ENCODE measurements around the gene PPP2R2B. TPM values are rescaled to one million over a fixed set of nuclear protein-coding genes. Genes with fewer than 3 reads are reported as not detected.
A peak's percentile ranks its signal among the peaks of the same experiment; 100 is the strongest.

PPP2R2B gene
- total RNA-seq, 4 donors from 2014 or later, result 9.4 to 29.4 (median 20.7) TPM

- WGBS, 2 donors, result 90 to 95% methylated on average over 3 of the region's 3 CpGs
- TF ChIP-seq POLR2A (IDR thresholded peaks at IDR 0.05) (no peak), CTCF (IDR thresholded peaks at IDR 0.05) (no peak), EP300 (IDR thresholded peaks at IDR 0.05) (no peak)
- Histone ChIP-seq H3K27ac (no peak overlapping the region), H3K9me3 (no peaks in the 10 kb centered on the region), H3K27me3 (no peaks in the 10 kb centered on the region), H3K4me1 (peaks cover 0 to 4% (median 0%) of the 10 kb centered on the region in 4 donors), H3K36me3 (no peaks in the 10 kb centered on the region), H3K4me3 (no peak overlapping the region)
- no peak for DNase-seq (ENCODE audit: low spot score in 2 of 2)
Measured at GRCh38 chr5:146820987-146821386, 57.6 kb downstream of the PPP2R2B start.

- Histone ChIP-seq H3K4me1 (peaks cover 0 to 4% (median 0%) of the 10 kb centered on the region in 4 donors), H3K27me3 (no peaks in the 10 kb centered on the region), H3K9me3 (no peaks in the 10 kb centered on the region), H3K36me3 (no peaks in the 10 kb centered on the region), H3K27ac (peak overlapping the region in 1 of 4 donors; percentile 50), H3K4me3 (no peak overlapping the region)
- TF ChIP-seq CTCF (IDR thresholded peaks at IDR 0.05) (no peak), EP300 (IDR thresholded peaks at IDR 0.05) (no peak), POLR2A (IDR thresholded peaks at IDR 0.05) (no peak)
- no peak for DNase-seq (ENCODE audit: low spot score in 2 of 2)
- 38 to 44% methylated on average over 2 of the region's 2 CpGs for WGBS, 2 donors
Measured at GRCh38 chr5:146818822-146819221, 59.7 kb downstream of the PPP2R2B start.

GRCh38 chr5:146817973-146818372 lies 60.6 kb downstream of the PPP2R2B start:
- Histone ChIP-seq H3K4me3 (no peak overlapping the region), H3K27me3 (no peaks in the 10 kb centered on the region), H3K4me1 (peaks cover 0 to 4% (median 2%) of the 10 kb centered on the region in 4 donors), H3K36me3 (no peaks in the 10 kb centered on the region), H3K9me3 (no peaks in the 10 kb centered on the region), H3K27ac (no peak overlapping the region)
- no peak for TF ChIP-seq EP300 (IDR thresholded peaks at IDR 0.05)
- no peak for TF ChIP-seq CTCF (IDR thresholded peaks at IDR 0.05)
- no peak for TF ChIP-seq POLR2A (IDR thresholded peaks at IDR 0.05)
- WGBS, 2 donors, result 76 to 90% methylated on average over 4 of the region's 4 CpGs
- no peak for DNase-seq (ENCODE audit: low spot score in 2 of 2)

- H3K4me3 ChIP-seq, result no peak overlapping the region
- H3K27ac ChIP-seq, result no peak overlapping the region
- peaks cover 0 to 4% (median 2%) of the 10 kb centered on the region in 4 donors for H3K4me1 ChIP-seq
- H3K9me3 ChIP-seq, result no peaks in the 10 kb centered on the region
- no peak for DNase-seq (ENCODE audit: low spot score in 2 of 2)
- no peaks in the 10 kb centered on the region for H3K27me3 ChIP-seq
- TF ChIP-seq POLR2A (IDR thresholded peaks at IDR 0.05) (no peak), EP300 (IDR thresholded peaks at IDR 0.05) (no peak), CTCF (IDR thresholded peaks at IDR 0.05) (no peak)
- WGBS, 2 donors, result 45 to 65% methylated on average over 1 of the region's 1 CpG
- H3K36me3 ChIP-seq, result no peaks in the 10 kb centered on the region
Measured at GRCh38 chr5:146816775-146817387, 61.7 kb downstream of the PPP2R2B start.

GRCh38 chr5:146815411-146815810 lies 63.1 kb downstream of the PPP2R2B start:
- no peak for DNase-seq (ENCODE audit: low spot score in 2 of 2)
- Histone ChIP-seq H3K27me3 (no peaks in the 10 kb centered on the region), H3K4me1 (peaks cover 0 to 4% (median 2%) of the 10 kb centered on the region in 4 donors), H3K4me3 (no peak overlapping the region), H3K36me3 (no peaks in the 10 kb centered on the region), H3K9me3 (no peaks in the 10 kb centered on the region), H3K27ac (no peak overlapping the region)
- WGBS, 2 donors, result 62 to 72% methylated on average over 3 of the region's 3 CpGs
- no peak for TF ChIP-seq POLR2A (IDR thresholded peaks at IDR 0.05)
- TF ChIP-seq CTCF (IDR thresholded peaks at IDR 0.05), result no peak
- TF ChIP-seq EP300 (IDR thresholded peaks at IDR 0.05), result no peak
